ENCODE measurements around the gene FANCL.
"Not testable (repeated sequence)": the region's sequence is repeated elsewhere in the genome, so short reads cannot be mapped to it uniquely, and the experiment has no call there.

FANCL gene

DNA sequence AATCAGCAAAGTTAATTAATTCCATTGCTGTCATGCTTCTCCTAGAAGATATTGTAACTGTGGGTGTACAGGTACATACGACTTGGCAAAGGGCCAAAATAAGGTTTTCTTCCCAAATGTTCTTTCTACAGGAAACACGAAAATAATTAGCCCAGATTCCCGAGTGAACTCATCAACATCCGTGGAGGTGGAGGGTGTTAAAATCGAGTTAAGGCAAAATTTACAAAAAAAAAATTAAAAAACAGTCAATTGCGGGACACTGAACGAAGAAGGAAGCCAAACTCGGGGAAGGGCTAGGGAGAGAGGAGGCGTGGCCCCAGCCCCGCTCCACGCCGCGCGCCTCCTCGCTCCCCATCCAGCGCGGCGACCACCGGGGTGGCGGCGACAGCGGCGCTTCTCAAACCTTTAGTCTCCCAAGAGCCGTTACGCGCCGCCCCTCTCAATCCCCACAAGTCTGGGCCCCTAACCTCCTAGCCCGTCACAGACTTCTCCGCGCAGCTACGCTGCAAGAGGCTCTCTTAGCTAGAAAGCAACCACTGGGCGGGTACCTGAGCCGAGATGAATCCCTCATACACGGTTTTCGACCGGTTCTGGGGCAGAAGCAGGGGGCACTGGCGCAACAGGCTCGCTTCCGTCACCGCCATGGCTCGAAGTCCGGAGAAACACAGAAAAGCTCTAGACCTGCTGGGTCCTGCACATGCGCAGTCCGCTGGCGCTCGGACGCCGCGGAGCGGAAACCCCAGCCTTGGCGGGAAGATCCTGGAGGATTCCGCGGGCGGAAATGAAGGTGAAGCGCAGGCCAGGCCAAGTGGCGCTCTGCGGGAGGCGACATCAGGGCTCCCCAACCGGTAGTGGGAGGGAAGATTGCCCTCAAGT lies at the start of gene FANCL:
FANCL (minus strand) TSS at position 656 of the 876 bp plus-strand sequence; CDS start at position 644, 12 bp downstream.
- DNase-seq: peak; percentile 66

- no peak for DNase-seq
These were observed 47.9 kb upstream of the FANCL start for GRCh38 chr2:58289029-58289428.

DNA sequence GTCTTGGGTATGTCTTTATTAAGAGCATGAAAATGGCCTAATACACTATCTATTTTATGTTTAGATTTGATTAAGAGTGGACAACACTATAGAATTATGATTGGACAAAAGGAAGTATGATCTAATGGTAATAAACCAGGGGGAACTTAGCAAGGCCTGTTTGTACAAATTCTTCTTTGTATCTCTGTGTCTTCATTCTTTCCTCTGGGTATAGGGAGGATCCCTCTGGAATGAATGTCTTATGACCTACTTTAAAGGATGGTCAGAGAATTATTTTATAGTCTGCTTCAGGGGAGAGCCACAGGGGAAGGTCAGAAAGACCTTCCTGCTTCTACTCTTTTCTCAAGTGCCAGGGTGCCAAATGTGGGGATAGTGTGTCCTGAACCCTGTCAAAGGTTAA lies 42.8 kb upstream of the FANCL start:
- DNase-seq: no peak

DNA sequence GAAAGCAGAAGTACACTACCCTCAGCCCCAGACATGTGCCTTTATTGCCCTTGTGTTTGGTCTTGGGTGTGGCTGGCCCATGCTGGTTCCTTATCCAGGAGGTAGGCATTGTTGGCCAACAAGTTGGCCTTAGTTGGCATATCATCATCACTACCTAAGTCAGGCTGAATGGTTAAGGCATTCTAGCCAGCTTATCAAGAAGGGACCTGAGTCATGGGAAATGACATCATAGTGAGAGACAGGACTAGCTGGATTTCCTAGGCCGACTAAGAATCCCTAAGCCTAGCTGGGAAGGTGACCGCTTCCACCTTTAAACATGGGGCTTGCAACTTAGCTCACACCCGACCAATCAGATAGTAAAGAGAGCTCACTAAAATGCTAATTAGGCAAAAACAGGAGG lies 34.0 kb upstream of the FANCL start:
- DNase-seq: not testable (repeated sequence)

DNA sequence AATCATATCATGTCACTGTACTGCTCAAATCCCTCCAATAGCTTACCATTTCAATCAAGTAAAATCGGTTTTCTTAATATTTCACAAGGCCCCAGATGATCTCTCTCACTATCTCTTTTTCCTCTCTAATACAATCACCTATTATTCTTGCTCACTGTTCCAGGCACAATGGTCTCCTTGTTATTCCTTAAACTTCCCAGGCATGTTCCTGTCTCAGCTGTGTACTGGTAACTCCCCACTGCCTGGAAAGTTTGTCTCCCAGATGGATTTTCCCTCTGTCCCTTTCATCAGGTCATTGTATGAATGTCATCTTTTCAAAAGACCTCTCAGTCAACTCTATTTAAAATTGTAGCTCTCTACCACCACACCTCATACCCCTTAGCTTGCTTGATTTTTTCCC lies 30.7 kb upstream of the FANCL start:
- no peak for DNase-seq

DNA sequence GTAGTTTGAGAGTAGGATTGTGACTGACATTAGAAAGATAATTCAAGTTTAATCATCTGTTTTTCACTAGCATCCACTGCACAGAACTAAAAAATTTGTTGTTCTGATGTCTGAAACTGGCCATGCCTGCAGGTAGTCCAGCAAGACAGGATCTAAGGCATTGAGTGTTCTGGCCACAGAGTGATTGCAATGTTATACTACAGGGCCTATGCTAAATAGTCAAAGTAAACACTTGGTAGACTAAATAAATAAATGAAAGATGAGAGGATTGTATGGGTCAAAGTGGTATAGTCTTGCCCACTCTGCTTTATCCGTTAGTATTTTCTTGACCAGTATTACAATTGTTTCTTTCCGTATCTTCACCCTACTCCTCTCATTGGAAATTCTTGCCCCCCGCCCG lies 27.6 kb upstream of the FANCL start:
- DNase-seq: no peak

DNA sequence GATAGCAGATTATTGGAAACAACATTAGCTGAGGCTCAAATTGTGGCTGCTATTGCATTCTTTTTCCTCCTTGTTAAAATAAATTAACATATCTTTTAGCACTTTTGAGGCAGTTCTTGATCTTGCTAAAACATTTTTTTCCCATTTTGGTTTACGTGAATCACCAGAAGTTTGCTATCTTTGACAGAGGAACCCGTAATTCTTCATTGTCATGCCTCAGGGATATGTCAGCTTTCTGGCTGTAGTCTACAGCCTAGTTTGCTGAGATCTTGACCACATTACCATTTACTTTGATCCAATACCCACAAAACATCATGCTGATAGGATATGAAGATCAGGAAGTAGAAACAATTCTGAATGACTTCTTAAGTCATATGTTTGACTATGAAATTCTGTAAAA lies 25.1 kb upstream of the FANCL start:
- no peak for DNase-seq

- DNase-seq: no peak
These were observed 20.1 kb upstream of the FANCL start for GRCh38 chr2:58261209-58261608.

DNA sequence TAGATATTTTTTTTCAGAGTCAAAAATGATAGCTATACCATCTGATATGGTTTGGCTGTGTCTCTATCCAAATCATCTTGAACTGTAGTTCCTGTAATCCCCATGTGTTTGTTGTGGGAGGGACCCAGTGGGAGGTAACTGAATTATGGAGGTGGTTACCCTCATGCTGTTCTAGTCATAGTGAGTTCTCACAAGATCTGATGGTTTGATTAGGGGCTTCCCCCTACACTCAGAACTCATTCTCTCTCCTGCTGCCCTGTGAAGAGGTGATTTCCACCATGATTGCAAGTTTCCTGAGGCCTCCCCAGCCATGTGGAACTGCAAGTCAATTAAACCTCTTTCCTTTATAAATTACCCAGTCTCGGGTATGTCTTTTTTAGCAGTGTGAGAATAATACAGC lies 17.3 kb upstream of the FANCL start:
- not testable (repeated sequence) for DNase-seq

DNA sequence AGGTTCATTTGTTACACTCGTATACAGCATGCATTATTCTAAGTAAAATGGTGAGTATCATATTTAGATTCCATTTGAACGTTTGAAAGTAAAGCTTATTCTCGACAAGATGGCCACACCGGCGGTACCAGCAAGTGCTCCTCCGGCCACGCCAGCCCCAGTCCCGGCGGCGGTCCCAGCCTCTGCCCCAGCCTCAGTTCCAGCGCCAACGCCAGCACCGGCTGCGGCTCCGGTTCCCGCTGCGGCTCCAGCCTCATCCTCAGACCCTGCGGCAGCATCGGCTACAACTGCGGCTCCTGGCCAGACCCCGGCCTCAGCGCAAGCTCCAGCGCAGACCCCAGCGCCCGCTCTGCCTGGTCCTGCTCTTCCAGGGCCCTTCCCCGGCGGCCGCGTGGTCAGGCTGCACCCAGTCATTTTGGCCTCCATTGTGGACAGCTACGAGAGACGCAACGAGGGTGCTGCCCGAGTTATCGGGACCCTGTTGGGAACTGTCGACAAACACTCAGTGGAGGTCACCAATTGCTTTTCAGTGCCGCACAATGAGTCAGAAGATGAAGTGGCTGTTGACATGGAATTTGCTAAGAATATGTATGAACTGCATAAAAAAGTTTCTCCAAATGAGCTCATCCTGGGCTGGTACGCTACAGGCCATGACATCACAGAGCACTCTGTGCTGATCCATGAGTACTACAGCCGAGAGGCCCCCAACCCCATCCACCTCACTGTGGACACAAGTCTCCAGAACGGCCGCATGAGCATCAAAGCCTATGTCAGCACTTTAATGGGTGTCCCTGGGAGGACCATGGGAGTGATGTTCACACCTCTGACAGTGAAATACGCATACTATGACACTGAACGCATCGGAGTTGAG lies 10.4 kb upstream of the FANCL start:
- not testable (repeated sequence) for DNase-seq

GRCh38 chr2:58241546-58241864 lies 380 bp upstream of the FANCL start:
- no peak for DNase-seq

- DNase-seq: no peak
These were observed 1.7 kb downstream of the FANCL start for GRCh38 chr2:58239243-58239925.

- no peak for DNase-seq
These were observed 3.4 kb downstream of the FANCL start for GRCh38 chr2:58237741-58238140.

DNA sequence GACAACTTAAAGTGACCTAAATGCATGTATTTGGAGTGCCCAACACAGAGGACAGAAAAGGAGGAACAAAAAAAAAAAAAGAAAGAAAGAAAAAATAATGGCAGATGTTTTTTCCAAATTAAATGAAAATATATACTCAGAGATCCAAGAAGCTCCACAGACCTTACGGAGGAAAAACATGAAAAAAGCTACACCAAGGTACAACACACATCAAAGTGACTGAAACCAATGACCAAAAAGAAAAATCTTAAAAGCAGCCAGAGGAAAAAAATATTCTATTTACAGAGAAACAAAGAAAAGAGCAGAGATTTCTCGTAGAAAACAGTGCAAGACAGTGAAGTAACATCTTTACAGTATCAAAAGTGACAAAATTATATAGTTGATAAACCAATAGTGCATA lies 5.1 kb downstream of the FANCL start:
- DNase-seq: no peak

DNA sequence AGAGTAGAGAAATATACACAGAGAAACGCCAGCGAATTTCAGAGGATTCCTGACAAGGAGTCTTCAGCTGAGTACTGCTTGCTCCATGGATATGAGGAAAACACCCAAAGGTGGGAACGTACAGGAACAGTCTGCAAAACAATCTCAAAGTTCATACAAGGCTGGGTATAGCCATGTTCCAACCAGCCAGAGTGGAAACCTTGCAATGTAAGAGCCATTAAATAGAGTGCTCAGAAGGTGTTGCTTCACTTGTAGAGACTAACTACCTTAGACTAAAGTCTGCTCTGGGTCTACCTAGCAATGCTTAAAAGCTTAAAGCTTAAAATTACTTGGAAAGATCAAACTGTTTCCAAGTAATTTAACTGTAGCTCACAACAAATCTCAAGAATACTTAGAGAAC lies 6.0 kb downstream of the FANCL start:
- DNase-seq: no peak

- no peak for DNase-seq
These were observed 12.8 kb downstream of the FANCL start for GRCh38 chr2:58228299-58228698.

GRCh38 chr2:58227171-58227917 lies 13.8 kb downstream of the FANCL start:
- DNase-seq: no peak

DNA sequence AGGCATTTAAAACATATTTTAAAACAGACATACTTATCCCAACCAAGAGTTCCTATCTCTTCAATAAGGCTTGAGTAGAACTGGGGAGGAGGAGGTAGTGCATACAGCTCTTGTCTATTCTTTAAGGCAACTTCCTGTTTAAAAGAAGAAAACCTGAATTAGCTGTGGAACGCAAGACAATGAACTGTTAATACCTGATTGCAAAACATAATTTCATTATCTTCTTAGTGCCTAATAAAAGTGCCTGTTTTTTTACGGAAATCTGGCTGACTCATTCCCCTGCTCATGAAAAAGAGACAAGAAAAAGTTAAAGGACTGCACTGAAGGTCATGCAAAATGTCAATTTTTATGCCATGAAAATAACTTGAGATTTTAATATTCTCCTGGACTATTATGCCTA lies 19.2 kb downstream of the FANCL start:
- DNase-seq: no peak

DNA sequence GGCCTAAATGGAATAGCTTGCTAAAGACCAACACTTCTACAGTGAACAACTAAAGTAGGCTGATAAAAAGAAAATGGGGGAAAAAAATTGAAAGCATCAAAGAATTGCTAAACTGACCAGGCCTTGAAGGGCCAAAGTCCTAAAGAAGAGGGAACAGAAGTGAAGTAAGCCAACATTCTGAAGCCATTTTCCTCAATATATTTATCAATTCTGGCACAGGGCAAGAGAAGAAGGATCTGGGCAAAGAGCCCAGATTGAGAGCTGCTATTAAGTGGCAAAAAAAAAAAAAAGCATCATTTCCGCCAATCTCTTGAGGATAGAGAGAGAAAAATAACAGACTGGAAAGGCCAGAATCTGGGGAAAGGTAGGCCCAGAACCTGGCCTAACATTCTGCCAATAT lies 25.7 kb downstream of the FANCL start:
- no peak for DNase-seq

DNA sequence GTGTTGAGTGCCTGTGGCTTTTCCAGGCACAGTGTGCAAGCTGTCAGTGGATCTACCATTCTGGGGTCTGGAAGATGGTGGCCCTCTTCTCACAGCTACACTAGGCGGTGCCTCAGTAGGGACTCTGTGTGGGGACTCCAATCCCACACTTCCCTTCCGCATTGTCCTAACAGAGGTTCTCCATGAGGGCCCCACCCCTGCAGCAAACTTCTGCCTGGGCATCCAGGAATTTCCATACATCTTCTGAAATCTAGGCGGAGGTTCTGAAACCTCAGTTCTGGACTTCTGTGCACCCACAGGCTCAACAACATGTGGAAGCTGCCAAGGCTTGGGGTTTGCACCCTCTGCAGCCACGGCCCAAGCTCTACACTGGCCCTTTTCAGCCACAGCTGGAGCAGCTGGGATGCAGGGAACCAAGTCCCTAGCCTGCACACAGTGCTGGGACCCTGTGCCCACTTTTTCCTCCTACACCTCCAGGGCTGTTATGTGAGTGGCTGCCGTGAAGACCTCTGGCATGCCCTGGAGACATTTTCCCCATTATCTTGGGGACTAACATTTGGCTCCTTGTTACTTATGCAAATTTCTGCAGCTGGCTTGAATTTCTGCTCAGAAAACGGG lies 30.1 kb downstream of the FANCL start:
- DNase-seq: not testable (repeated sequence)

GRCh38 chr2:58207189-58207588 lies 33.9 kb downstream of the FANCL start:
- no peak for DNase-seq

DNA sequence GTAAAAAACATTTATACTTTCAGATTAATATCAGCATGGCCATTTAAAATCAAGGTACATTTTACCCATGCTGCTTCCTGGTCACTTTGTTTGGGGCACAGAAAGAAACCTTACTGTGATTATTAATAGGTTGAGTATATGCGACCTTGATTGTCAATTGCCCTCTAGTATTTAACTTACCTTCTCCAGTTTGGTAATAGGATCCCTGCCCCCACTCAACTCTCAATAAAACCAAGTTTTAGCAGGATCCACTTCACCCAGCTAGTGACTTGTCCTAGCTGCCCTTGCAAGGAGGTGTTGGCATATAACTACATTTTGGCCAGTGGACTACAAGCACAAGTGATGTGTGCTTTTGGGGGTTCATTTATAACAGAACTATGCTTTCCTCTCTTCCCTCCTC lies 34.3 kb downstream of the FANCL start:
- DNase-seq: no peak

Measured in CD4-positive, alpha-beta T cell treated with Interleukin-12 subunit alpha and Interleukin-12 subunit beta, for 1 hour (primary cell).